GM23248 (cell line): ENCODE data around the gene MEGF6. TPM values are rescaled to one million over a fixed set of nuclear protein-coding genes. Genes with fewer than 3 reads are reported as not detected.
"Not testable (repeated sequence)": the region's sequence is repeated elsewhere in the genome, so short reads cannot be mapped to it uniquely, and the experiment has no call there.

Source experiments
- DNase-seq: peaks from one replicate; pipeline ENCODE4 v3.0.0-alpha.2; 2015
- H2AFZ ChIP-seq: fragments of 200-600 bp; sonication (generic); 2 replicates; pipeline ENCODE4 v1.6.1; 2016; ENCODE audit warnings: antibody characterized with exemption
- H3F3A ChIP-seq: fragments of 200-600 bp; sonication (generic); 2 replicates; pipeline ENCODE4 v1.6.1; 2016; ENCODE audit warnings: mild to moderate bottlenecking, antibody characterized with exemption, mixed run types; ENCODE audit not compliant: insufficient read depth
- H3K27ac ChIP-seq: fragments of 200-600 bp; sonication (generic); 2 replicates; pipeline ENCODE4 v1.5.1; 2016; ENCODE audit warnings: mild to moderate bottlenecking
- H3K27me3 ChIP-seq: fragments of 200-600 bp; sonication (generic); replicated peaks from 2 replicates; pipeline ENCODE4 v1.6.1; 2016; ENCODE audit warnings: mild to moderate bottlenecking; ENCODE audit not compliant: insufficient read depth
- H3K36me3 ChIP-seq: fragments of 200-600 bp; sonication (generic); 2 replicates; pipeline ENCODE4 v1.6.1; 2016; ENCODE audit warnings: low read depth, mild to moderate bottlenecking
- H3K4me1 ChIP-seq: fragments of 200-600 bp; sonication (generic); 2 replicates; pipeline ENCODE4 v1.6.1; 2016; ENCODE audit warnings: mild to moderate bottlenecking; ENCODE audit not compliant: insufficient read depth
- H3K4me2 ChIP-seq: fragments of 200-600 bp; sonication (generic); one replicate; pipeline ENCODE4 v1.6.1; 2016; ENCODE audit warnings: mild to moderate bottlenecking; ENCODE audit not compliant: unreplicated experiment
- H3K4me3 ChIP-seq: fragments of 200-600 bp; sonication (generic); 2 replicates; pipeline ENCODE4 v1.5.1; 2016; ENCODE audit warnings: mild to moderate bottlenecking
- H3K79me2 ChIP-seq: fragments of 200-600 bp; sonication (generic); 2 replicates; pipeline ENCODE4 v1.6.1; 2016; ENCODE audit warnings: mild to moderate bottlenecking; ENCODE audit not compliant: insufficient read depth
- H3K9ac ChIP-seq: fragments of 200-600 bp; sonication (generic); 2 replicates; pipeline ENCODE4 v1.6.1; 2016; ENCODE audit warnings: mild to moderate bottlenecking
- H3K9me2 ChIP-seq: fragments of 200-600 bp; sonication (generic); 2 replicates; pipeline ENCODE4 v1.6.1; 2016; ENCODE audit warnings: mixed run types, mild to moderate bottlenecking, moderate library complexity; ENCODE audit not compliant: insufficient read depth
- H3K9me3 ChIP-seq: fragments of 200-600 bp; sonication (generic); one replicate; pipeline ENCODE4 v1.6.1; 2017; ENCODE audit warnings: low read depth
- H4K20me1 ChIP-seq: fragments of 200-600 bp; sonication (generic); 2 replicates; pipeline ENCODE4 v1.6.0; 2016; ENCODE audit not compliant: insufficient read depth
- EZH2 ChIP-seq: fragments of 200-600 bp; sonication (generic); IDR thresholded peaks from 2 replicates; pipeline ENCODE4 v1.6.1; 2018; ENCODE audit warnings: antibody characterized with exemption, mild to moderate bottlenecking; ENCODE audit not compliant: insufficient read depth, poor library complexity, severe bottlenecking
- EZH2phosphoT487 ChIP-seq: fragments of 200-600 bp; sonication (generic); IDR thresholded peaks from 2 replicates; pipeline ENCODE4 v1.6.1; 2018; ENCODE audit warnings: antibody characterized with exemption, moderate library complexity, mild to moderate bottlenecking, low read depth; ENCODE audit not compliant: insufficient read depth
- WGBS, 2 experiments: methylation state at CpG; one replicate each; pipeline ENCODE4 v1.1.6; 2015 to 2017; ENCODE audit warnings: low lambda C conversion rate in 2 of 2, low coverage in 1 of 2; ENCODE audit errors: missing lambda C conversion rate in 2 of 2; 5-methylcytosine and 5-hydroxymethylcytosine counted together
- in situ Hi-C: fragments of 300-500 bp; cut with MboI; formaldehyde crosslinking; loops from 2 replicates; pipeline ENCODE4 v1.15.0; 2020
- polyA plus RNA-seq: library from polyadenylated mRNA; unstranded; fragments of >200 nt; fragmentation: Nextera tagmentation; extraction: Ambion mirVana; gene quantifications from 2 replicates; pipeline ENCODE4 v1.2.1, GENCODE V29; 2016
- total RNA-seq: library from RNA; depleted of rRNA; stranded (reverse); fragments of >200 nt; shearing (Covaris generic); gene quantifications from 2 replicates; pipeline ENCODE4 v1.2.3, GENCODE V29; 2014

The MEGF6 gene
- total and polyA plus RNA-seq, 2 experiments from 2014 or later, result 37.9 to 108 TPM

DNA sequence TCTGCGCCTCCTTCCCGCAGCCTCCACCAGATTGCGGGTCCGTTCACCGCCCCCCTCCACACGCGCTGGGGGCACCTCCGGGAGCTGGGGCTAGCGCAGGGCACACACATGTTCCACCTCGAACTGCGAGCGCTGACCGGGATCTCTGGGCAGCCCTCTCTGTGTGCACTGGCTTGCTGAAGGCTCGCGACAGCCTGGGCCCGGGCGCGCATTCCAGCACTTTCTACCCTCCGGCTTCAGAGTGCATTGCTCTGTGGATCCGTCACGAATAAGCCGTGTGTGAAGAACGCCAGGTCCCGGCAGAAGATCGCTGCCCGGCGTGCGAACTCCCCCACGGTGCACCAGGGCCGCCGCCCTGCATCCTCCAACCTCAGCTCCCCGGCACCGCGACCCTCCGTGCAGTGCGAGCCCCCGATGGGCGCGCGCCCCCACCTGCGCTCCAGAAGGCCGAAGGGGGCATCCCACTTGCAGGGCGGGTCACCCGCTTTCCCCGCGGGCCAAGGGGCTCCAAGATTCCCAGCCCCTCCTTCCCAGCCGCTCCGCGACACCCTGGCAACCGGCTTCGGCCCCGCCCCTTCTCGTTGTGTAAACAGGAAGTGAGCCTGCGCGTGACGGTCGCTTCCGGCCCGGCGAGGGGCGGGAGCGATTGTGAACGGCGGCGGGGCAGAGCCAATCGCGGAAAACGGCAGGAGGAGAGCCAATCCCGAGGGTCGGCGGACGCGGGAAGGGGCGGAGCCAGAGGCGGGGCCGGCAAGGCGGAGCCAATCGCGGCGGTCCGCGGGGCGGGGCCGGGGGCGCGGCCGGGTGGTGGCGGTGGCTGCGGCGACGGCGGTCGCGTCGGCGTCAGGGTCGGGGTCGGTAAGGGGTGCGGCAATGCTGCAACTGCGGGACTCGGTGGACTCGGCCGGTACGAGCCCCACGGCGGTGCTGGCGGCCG, 13.2 kb upstream of the MEGF6 start, which contains the start of gene TPRG1L:
TSS of gene TPRG1L (plus strand) at position 816 of the 937 bp plus-strand sequence. CDS start at position 874, 58 bp downstream.
- no peaks in the 10 kb centered on the region for H3K9me2 ChIP-seq
- peak within 1 kb of the TSS; percentile 81 for H3K4me2 ChIP-seq
- 1 to 2% methylated on average over 67 to 93 of the region's 108 CpGs for WGBS, 2 experiments
- peak within 1 kb of the TSS; percentile 97 for H3K4me3 ChIP-seq
- H3K27ac ChIP-seq, result peak within 1 kb of the TSS; percentile 65
- DNase-seq, result peak; percentile 99
- H3K9me3 ChIP-seq, result no peaks in the 10 kb centered on the region
- H3K79me2 ChIP-seq, result peaks cover 25% of the 10 kb centered on the region
- H3K4me1 ChIP-seq, result peaks cover 14% of the 10 kb centered on the region; the same call in 1 of the 2 replicates
- no peaks in the 10 kb centered on the region for H3F3A ChIP-seq
- in situ Hi-C loops, result loop anchor here (10.0 kb wide), 1 partner anchor 140 kb away; no protein-coding TSS in a partner anchor
- no peaks in the 10 kb centered on the region for H4K20me1 ChIP-seq
- H2AFZ ChIP-seq, result peak within 1 kb of the TSS; percentile 98
- H3K9ac ChIP-seq, result peak within 1 kb of the TSS; percentile 86
- H3K36me3 ChIP-seq, result 0 out of 2 replicates have a peak, but pooled peaks cover 4% of the 10 kb centered on the region
- TF ChIP-seq EZH2phosphoT487 (no peak), EZH2 (no peak)
- no peaks in the 10 kb centered on the region for H3K27me3 ChIP-seq

DNA sequence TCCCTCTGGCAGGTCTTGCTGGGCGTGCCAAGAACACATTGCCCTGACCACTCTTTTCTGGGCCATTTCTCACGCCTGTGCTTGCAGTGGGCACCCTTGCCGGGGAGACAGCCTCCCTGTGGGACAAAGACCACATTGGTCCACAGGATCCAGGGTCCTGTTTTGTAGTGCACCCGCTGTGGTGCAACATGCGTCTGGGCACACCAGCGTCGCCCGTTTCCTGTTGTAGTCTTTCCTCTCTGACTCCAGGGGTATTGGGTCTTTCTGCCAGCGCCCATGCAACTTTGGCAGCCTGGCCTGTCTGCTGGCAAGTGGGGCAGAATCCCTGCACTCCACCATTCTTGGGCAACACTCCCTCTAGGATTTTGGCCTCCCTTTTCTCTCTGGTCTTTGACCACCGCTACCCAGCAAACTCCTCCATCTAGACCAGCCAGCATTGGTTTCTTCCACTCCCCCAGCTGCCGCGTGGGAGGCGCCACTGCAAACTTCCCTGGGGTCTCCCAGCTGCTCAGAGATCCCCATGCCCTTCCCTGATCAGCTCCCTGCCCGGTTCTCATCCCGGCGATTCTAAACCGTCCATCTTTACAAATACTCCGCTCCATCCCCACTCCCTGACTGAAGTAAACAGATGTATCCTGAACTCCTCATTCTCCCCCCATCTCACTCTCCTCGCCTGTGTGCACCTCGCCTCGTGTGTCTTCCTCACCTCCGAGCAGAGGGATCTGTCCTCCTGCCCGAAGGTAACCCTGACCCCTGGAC, 12.3 kb upstream of the MEGF6 start:
- Histone ChIP-seq H3K4me2 (peak overlapping the region; percentile 81), H4K20me1 (no peaks in the 10 kb centered on the region), H3K9me2 (no peaks in the 10 kb centered on the region), H3K27ac (peak overlapping the region; percentile 65), H3K36me3 (0 out of 2 replicates have a peak, but pooled peaks cover 4% of the 10 kb centered on the region), H3K4me3 (peak overlapping the region; percentile 97), H2AFZ (peak overlapping the region; percentile 98), H3K9me3 (no peaks in the 10 kb centered on the region), H3K4me1 (peaks cover 14% of the 10 kb centered on the region; the same call in 1 of the 2 replicates), H3K9ac (peak overlapping the region; percentile 86), H3F3A (no peaks in the 10 kb centered on the region), H3K27me3 (no peaks in the 10 kb centered on the region), H3K79me2 (peaks cover 25% of the 10 kb centered on the region)
- peak; percentile 41 for DNase-seq
- 17 to 19% methylated on average over 23 of the region's 23 CpGs for WGBS, 2 experiments
- no peak for TF ChIP-seq EZH2phosphoT487
- in situ Hi-C loops, result loop anchor here (10.0 kb wide), 1 partner anchor 139 kb away; no protein-coding TSS in a partner anchor

DNA sequence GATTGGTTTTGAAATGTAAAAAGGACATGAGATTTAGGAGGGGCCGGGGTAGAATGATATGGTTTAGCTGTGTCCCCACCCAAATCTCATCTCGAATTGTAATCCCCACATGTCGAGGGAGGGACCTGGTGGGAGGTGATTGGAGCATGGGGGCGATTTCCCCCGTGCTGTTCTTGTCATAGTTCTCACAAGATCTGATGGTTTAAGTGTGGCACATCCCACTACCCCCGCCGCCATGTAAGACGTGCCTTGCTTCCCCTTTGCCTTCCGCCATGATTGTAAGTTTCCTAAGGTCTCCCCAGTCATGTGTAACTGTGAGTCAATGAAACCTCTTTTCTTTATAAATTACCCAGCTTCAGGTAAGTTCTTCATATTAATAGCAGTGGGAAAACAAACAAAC, 10.8 kb upstream of the MEGF6 start:
- not testable (repeated sequence) for H3K9me3 ChIP-seq, H3K4me2 ChIP-seq, H3K36me3 ChIP-seq, H3K9ac ChIP-seq, H2AFZ ChIP-seq, H3K27ac ChIP-seq, DNase-seq, H4K20me1 ChIP-seq, H3K9me2 ChIP-seq, H3K4me3 ChIP-seq, H3K27me3 ChIP-seq, H3F3A ChIP-seq
- in situ Hi-C loops, result loop anchor here (10.0 kb wide), 1 partner anchor 137 kb away; no protein-coding TSS in a partner anchor
- peaks cover 14% of the 10 kb centered on the region; the same call in 1 of the 2 replicates for H3K4me1 ChIP-seq
- peaks cover 25% of the 10 kb centered on the region for H3K79me2 ChIP-seq
- WGBS, 2 experiments, result 65 to 66% methylated on average over 9 of the region's 9 CpGs

DNA sequence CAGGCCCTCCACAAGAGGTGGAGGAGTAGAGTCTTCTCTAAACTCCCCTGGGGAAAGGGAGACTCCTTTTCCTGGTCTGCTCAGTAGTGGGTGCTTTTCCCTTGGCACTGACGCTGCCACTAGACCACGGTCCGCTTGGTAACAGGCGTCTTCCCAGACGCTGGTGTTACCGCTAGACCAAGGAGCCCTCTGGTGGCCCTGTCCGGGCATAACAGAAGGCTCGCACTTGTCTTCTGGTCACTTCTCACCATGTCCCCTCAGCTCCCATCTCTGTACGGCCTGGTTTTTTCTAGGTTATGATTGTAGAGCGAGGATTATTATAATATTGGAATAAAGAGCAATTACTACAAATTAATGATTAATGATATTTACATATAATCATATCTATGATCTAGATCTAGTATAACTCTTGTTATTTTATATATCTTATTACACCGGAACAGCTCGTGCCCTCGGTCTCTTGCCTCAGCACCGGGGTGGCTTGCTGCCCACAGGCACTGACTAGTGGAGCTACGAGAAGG, 9.9 kb upstream of the MEGF6 start:
- not testable (repeated sequence) for H2AFZ ChIP-seq, H3K36me3 ChIP-seq, H3K9me2 ChIP-seq, H3F3A ChIP-seq, H4K20me1 ChIP-seq, H3K9ac ChIP-seq, H3K4me2 ChIP-seq, H3K9me3 ChIP-seq, H3K4me3 ChIP-seq, H3K27me3 ChIP-seq, H3K27ac ChIP-seq
- peak; percentile 42 for DNase-seq
- Histone ChIP-seq H3K79me2 (peaks cover 25% of the 10 kb centered on the region), H3K4me1 (peaks cover 14% of the 10 kb centered on the region; the same call in 1 of the 2 replicates)
- 19 to 29% methylated on average over 15 of the region's 15 CpGs for WGBS, 2 experiments
- in situ Hi-C loops, result loop anchor here (10.0 kb wide), 1 partner anchor 136 kb away; no protein-coding TSS in a partner anchor
